Mesendoderm (in vitro differentiated cells): Measurements from ENCODE around the gene NDUFC2.

Experiments
- DNase-seq: peaks from one replicate; pipeline ENCODE4 v3.0.0; 2013
- H2AK5ac ChIP-seq: 2 replicates; pipeline ENCODE4 v1.6.1; 2013; ENCODE audit warnings: low read length, inconsistent platforms
- H2BK120ac ChIP-seq: 2 replicates; pipeline ENCODE4 v1.6.1; 2013; ENCODE audit warnings: low read depth, mild to moderate bottlenecking, low read length, moderate library complexity, mixed read lengths
- H2BK15ac ChIP-seq: replicated peaks from 2 replicates; pipeline ENCODE4 v1.6.1; 2013; ENCODE audit warnings: low read depth, mild to moderate bottlenecking, moderate library complexity
- H2BK5ac ChIP-seq: 2 replicates; pipeline ENCODE4 v1.6.1; 2013; ENCODE audit warnings: low read length, inconsistent platforms
- H3K18ac ChIP-seq: 2 replicates; pipeline ENCODE4 v1.6.1; 2013; ENCODE audit warnings: mild to moderate bottlenecking, low read length, mixed read lengths
- H3K23ac ChIP-seq: one replicate; pipeline ENCODE4 v1.6.1; 2013; ENCODE audit warnings: low read length
- H3K27ac ChIP-seq: 2 replicates; pipeline ENCODE4 v1.5.1; 2013; ENCODE audit warnings: low read depth, mild to moderate bottlenecking, inconsistent platforms, low read length, moderate library complexity
- H3K27me3 ChIP-seq: 2 replicates; pipeline ENCODE4 v1.6.1; 2013; ENCODE audit warnings: low read length, control low read depth, mild to moderate bottlenecking, inconsistent platforms; ENCODE audit not compliant: insufficient read depth, poor library complexity
- H3K36me3 ChIP-seq: 2 replicates; pipeline ENCODE4 v1.6.1; 2013; ENCODE audit warnings: low read length, inconsistent platforms; ENCODE audit not compliant: control insufficient read depth, insufficient read depth
- H3K4ac ChIP-seq: one replicate; pipeline ENCODE4 v1.6.1; 2013; ENCODE audit warnings: low read depth, mild to moderate bottlenecking, low read length, moderate library complexity
- H3K4me1 ChIP-seq: 2 replicates; pipeline ENCODE4 v1.6.1; 2013; ENCODE audit warnings: low read depth, low read length, inconsistent platforms; ENCODE audit not compliant: control insufficient read depth
- H3K4me2 ChIP-seq: 2 replicates; pipeline ENCODE4 v1.6.1; 2013; ENCODE audit warnings: low read length
- H3K4me3 ChIP-seq: 2 replicates; pipeline ENCODE4 v1.5.1; 2013; ENCODE audit warnings: mild to moderate bottlenecking, low read length
- H3K56ac ChIP-seq: one replicate; pipeline ENCODE4 v1.6.1; 2013; ENCODE audit warnings: low read length
- H3K79me1 ChIP-seq: 2 replicates; pipeline ENCODE4 v1.6.1; 2013; ENCODE audit warnings: low read length, inconsistent platforms
- H3K79me2 ChIP-seq: 2 replicates; pipeline ENCODE4 v1.6.1; 2013; ENCODE audit warnings: mild to moderate bottlenecking, low read length; ENCODE audit not compliant: control insufficient read depth, insufficient read depth
- H3K9ac ChIP-seq: 2 replicates; pipeline ENCODE4 v1.6.1; 2013; ENCODE audit warnings: low read length, inconsistent platforms
- H4K5ac ChIP-seq: one replicate; pipeline ENCODE4 v1.6.1; 2013; ENCODE audit warnings: low read length
- H4K8ac ChIP-seq: one replicate; pipeline ENCODE4 v1.6.1; 2013; ENCODE audit warnings: low read depth, mild to moderate bottlenecking, control low read depth, low read length, moderate library complexity
- WGBS: extraction: QIAGEN DNeasy Blood & Tissue Kit; methylation state at CpG from one replicate; pipeline ENCODE4 v1.1.7; 2013; ENCODE audit warnings: low lambda C conversion rate, missing lambda C conversion rate; ENCODE audit not compliant: insufficient coverage; ENCODE audit errors: extremely low coverage; 5-methylcytosine and 5-hydroxymethylcytosine counted together

The NDUFC2 gene

DNA sequence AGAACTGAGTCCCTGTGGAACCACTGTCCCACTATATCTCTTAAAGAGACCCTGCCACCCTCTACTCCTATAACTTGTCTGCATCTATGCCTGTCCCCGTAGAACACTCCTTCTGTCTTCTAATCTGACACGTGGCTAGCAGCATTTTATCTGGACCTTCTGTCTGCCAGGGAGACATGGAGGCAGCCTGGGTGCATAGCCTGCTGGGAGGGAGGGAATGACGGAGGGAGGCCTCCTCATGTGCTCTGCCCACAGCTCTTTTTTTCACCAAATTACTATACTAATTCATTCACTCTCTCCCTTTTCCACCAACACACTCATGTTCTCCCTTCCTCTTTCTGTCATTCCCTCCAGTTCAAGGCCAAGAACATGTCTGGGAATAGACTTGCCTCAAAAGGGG is 23.6 kb downstream of the NDUFC2 start:
- H3K79me2 ChIP-seq: no peaks in the 10 kb centered on the region
- H3K4me2 ChIP-seq: no peak overlapping the region
- no peaks in the 10 kb centered on the region for H3K27me3 ChIP-seq
- no peak for DNase-seq
- H3K18ac ChIP-seq: no peak overlapping the region
- H4K8ac ChIP-seq: no peak overlapping the region
- no peak overlapping the region for H3K9ac ChIP-seq
- no peaks in the 10 kb centered on the region for H3K36me3 ChIP-seq
- no CpG with 5 or more reads among the region's 3 CpGs for WGBS
- H3K56ac ChIP-seq: no peak overlapping the region
- no peak overlapping the region for H2BK5ac ChIP-seq
- no peak overlapping the region for H2BK120ac ChIP-seq
- H3K27ac ChIP-seq: no peak overlapping the region
- H4K5ac ChIP-seq: no peak overlapping the region
- H3K79me1 ChIP-seq: no peaks in the 10 kb centered on the region
- H3K23ac ChIP-seq: no peak overlapping the region
- H3K4ac ChIP-seq: no peak overlapping the region
- no peak overlapping the region for H2AK5ac ChIP-seq
- no peaks in the 10 kb centered on the region for H3K4me1 ChIP-seq
- no peak overlapping the region for H3K4me3 ChIP-seq
- H2BK15ac ChIP-seq: no peak overlapping the region

DNA sequence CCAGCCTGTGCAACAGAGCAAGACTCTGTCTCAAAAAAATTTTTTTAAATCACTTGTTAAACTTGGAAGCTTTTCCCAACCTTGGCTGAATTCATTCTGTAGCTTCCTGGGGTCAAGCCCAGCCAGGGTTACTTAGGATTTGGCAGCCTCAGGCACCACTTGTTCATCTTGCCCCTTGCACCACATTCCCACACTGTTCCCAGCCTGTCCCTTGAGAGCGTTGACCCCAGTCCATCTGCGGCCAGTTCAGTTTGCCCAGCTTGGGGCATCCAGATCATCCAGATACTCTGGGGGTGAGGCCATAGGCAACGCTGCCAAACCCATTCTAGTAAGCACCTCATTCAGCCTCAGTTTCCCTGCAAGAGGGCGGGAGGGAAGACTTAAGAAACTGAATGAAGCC is 24.7 kb downstream of the NDUFC2 start:
- Histone ChIP-seq H3K27me3 (no peaks in the 10 kb centered on the region), H2BK5ac (no peak overlapping the region), H3K4me2 (no peak overlapping the region), H4K5ac (no peak overlapping the region), H3K36me3 (no peaks in the 10 kb centered on the region), H3K23ac (no peak overlapping the region), H3K56ac (peak overlapping the region; percentile 56), H4K8ac (no peak overlapping the region), H3K18ac (no peak overlapping the region), H2BK15ac (no peak overlapping the region), H3K79me2 (no peaks in the 10 kb centered on the region), H2AK5ac (no peak overlapping the region), H3K27ac (no peak overlapping the region), H3K4me3 (no peak overlapping the region), H3K79me1 (no peaks in the 10 kb centered on the region), H3K4me1 (peaks cover 3% of the 10 kb centered on the region), H3K4ac (no peak overlapping the region), H2BK120ac (no peak overlapping the region), H3K9ac (no peak overlapping the region)
- no peak for DNase-seq
- WGBS: no CpG with 5 or more reads among the region's 4 CpGs

DNA sequence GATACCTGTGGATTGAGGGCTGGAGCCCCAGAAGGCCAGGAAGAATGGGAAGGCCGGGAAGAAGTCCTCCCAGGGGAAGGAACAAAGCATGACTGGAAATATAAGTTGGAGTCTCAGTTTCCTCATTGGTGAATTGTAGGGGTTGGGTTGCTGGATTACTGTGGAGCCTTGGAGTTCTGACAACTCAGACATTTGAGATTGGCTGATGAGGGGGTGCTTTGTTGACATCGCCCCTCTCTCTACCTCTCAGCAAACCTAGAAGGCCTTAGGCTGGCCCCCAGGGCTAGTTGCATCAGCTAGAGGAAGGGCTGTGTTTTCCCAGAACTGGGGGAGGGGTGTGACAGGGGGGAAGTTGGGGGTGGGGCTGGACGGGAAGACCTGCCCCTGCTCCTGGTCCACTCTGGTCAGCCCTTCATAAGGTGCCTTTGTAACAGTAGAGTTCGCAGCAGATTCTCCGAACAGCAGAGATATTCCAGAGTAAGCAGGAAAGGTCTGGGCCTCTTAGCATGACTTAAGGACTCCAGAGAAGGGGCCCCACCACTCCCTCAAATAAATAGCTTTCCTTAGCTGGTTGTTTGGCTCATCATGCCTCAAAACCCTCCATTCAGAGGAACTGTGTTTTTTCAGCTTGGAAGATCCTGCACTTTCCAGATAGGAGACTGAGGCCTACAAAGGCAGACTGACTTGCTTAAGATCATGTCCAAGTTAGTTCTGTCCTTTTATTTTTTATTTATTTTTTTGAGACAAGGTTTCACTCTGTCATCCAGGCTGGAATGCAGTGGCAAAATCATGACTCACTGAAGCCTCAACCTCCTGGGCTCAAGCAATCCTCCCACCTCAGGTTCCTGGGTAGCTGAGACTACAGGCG is 28.5 kb downstream of the NDUFC2 start:
- Histone ChIP-seq H3K9ac (peak overlapping the region; percentile 4), H3K4ac (peak overlapping the region; percentile 78), H3K79me2 (no peaks in the 10 kb centered on the region), H3K56ac (peak overlapping the region; percentile 35), H3K79me1 (no peaks in the 10 kb centered on the region), H2AK5ac (no peak overlapping the region), H2BK15ac (no peak overlapping the region), H3K4me1 (peaks cover 3% of the 10 kb centered on the region), H3K18ac (peak overlapping the region; percentile 97), H3K27me3 (no peaks in the 10 kb centered on the region), H2BK120ac (peak overlapping the region; percentile 90), H3K4me3 (no peak overlapping the region), H3K23ac (no peak overlapping the region), H4K8ac (no peak overlapping the region), H4K5ac (peak overlapping the region; percentile 17), H3K36me3 (no peaks in the 10 kb centered on the region), H3K4me2 (no peak overlapping the region), H3K27ac (peak overlapping the region; percentile 27), H2BK5ac (no peak overlapping the region)
- DNase-seq: peak; percentile 84
- WGBS: no CpG with 5 or more reads among the region's 6 CpGs

DNA sequence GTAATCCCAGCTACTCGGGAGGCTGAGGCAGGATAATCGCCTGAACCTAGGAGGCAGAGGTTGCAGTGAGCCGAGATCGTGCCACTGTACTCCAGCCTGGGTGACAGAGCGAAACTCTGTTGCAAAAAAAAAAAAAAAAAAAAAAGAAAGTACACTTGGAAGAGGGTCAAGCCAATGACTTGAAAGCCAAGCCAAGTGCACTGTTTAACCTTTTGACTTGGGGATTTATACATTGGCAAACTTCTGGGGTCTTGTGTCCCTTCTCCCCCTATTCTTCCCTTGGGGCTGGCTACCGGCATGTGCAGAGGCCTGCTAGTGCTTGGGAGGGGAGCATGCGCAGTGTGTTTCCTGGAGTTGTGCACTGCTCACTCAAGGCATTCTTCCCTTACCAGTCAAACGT is 30.3 kb downstream of the NDUFC2 start:
- H3K4ac ChIP-seq: no peak overlapping the region
- no peak overlapping the region for H2BK15ac ChIP-seq
- H3K4me2 ChIP-seq: no peak overlapping the region
- H2BK5ac ChIP-seq: no peak overlapping the region
- H3K56ac ChIP-seq: no peak overlapping the region
- H2BK120ac ChIP-seq: no peak overlapping the region
- H4K5ac ChIP-seq: no peak overlapping the region
- H3K9ac ChIP-seq: no peak overlapping the region
- H2AK5ac ChIP-seq: no peak overlapping the region
- H4K8ac ChIP-seq: no peak overlapping the region
- no peaks in the 10 kb centered on the region for H3K79me2 ChIP-seq
- H3K27ac ChIP-seq: no peak overlapping the region
- peaks cover 5% of the 10 kb centered on the region for H3K4me1 ChIP-seq
- H3K23ac ChIP-seq: no peak overlapping the region
- no peak for DNase-seq
- no CpG with 5 or more reads among the region's 8 CpGs for WGBS
- no peaks in the 10 kb centered on the region for H3K27me3 ChIP-seq
- no peak overlapping the region for H3K18ac ChIP-seq
- H3K4me3 ChIP-seq: no peak overlapping the region
- H3K36me3 ChIP-seq: no peaks in the 10 kb centered on the region
- no peaks in the 10 kb centered on the region for H3K79me1 ChIP-seq

GRCh38 chr11:78048561-78048960 is 31.1 kb downstream of the NDUFC2 start:
- Histone ChIP-seq H3K27ac (no peak overlapping the region), H3K18ac (no peak overlapping the region), H3K56ac (no peak overlapping the region), H2BK5ac (no peak overlapping the region), H3K79me1 (no peaks in the 10 kb centered on the region), H3K27me3 (no peaks in the 10 kb centered on the region), H4K5ac (no peak overlapping the region), H2BK15ac (no peak overlapping the region), H3K36me3 (no peaks in the 10 kb centered on the region), H2BK120ac (no peak overlapping the region), H3K4me3 (no peak overlapping the region), H3K4me1 (peaks cover 5% of the 10 kb centered on the region), H3K4me2 (no peak overlapping the region), H2AK5ac (no peak overlapping the region), H3K23ac (no peak overlapping the region), H3K9ac (no peak overlapping the region), H3K4ac (no peak overlapping the region), H4K8ac (no peak overlapping the region), H3K79me2 (no peaks in the 10 kb centered on the region)
- no CpG with 5 or more reads among the region's 3 CpGs for WGBS
- peak; percentile 52 for DNase-seq

DNA sequence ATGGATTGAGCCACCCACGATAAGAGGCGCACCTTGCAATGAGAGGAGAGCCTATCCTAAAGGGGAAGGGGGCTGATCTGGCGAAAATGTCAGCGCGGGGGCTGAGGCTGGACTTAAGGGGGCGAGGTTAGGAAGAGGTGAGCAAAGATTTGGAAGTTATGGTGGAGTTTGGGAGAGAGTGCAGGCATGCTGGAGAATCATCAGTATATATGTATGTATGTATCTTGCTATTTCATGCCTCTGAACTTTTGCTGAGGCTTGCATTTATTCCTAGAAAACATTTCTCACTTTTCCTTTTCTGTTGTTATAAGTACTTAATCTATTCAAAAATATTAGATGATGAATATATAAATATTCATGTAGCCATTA is 33.2 kb downstream of the NDUFC2 start:
- Histone ChIP-seq H3K79me2 (no peaks in the 10 kb centered on the region), H3K4me2 (no peak overlapping the region), H3K18ac (no peak overlapping the region), H4K8ac (no peak overlapping the region), H2BK120ac (no peak overlapping the region), H3K27me3 (no peaks in the 10 kb centered on the region), H2AK5ac (no peak overlapping the region), H2BK5ac (no peak overlapping the region), H3K27ac (no peak overlapping the region), H3K23ac (no peak overlapping the region), H3K4me1 (peaks cover 5% of the 10 kb centered on the region), H2BK15ac (no peak overlapping the region), H3K4ac (no peak overlapping the region), H3K4me3 (no peak overlapping the region), H3K56ac (peak overlapping the region; percentile 45), H4K5ac (no peak overlapping the region), H3K36me3 (no peaks in the 10 kb centered on the region), H3K9ac (peak overlapping the region; percentile 33), H3K79me1 (no peaks in the 10 kb centered on the region)
- WGBS: no CpG with 5 or more reads among the region's 6 CpGs
- DNase-seq: no peak
